GM21529 (cell line): Measurements from ENCODE around the gene LRRC37A2.
"Not testable (repeated sequence)": the region's sequence is repeated elsewhere in the genome, so short reads cannot be mapped to it uniquely, and the experiment has no call there.

Source experiments
- ATAC-seq: cut with Tn5 transposase; IDR thresholded peaks from one replicate; pipeline ENCODE4 v1.9.1; 2021; ENCODE audit not compliant: unreplicated experiment

Gene LRRC37A2

GRCh38 chr17:46591332-46591731 lies 79.1 kb downstream of the LRRC37A2 start:
- not testable (repeated sequence) for ATAC-seq

- peak; percentile 67 for ATAC-seq
Observed at GRCh38 chr17:46598344-46598931, 86.2 kb downstream of the LRRC37A2 start.

GRCh38 chr17:46600767-46601166 lies 88.5 kb downstream of the LRRC37A2 start:
- not testable (repeated sequence) for ATAC-seq

- ATAC-seq: peak; percentile 85
Observed at GRCh38 chr17:46603125-46603524, 90.9 kb downstream of the LRRC37A2 start.
